ENCODE data around the gene PABPC4L. TPM values are rescaled to one million over a fixed set of nuclear protein-coding genes. Genes with fewer than 3 reads are reported as not detected.

Gene PABPC4L
- total RNA-seq, 2 donors from 2014 or later, result not detected

GRCh38 chr4:134174271-134174670, 27.3 kb downstream of the PABPC4L start:
- DNase-seq (no peak), ATAC-seq (replicated peaks in 1 of 2) (no peak)
- H3K4me3 Mint-ChIP-seq, result no peak overlapping the region
- no peaks in the 10 kb centered on the region for H3K27me3 Mint-ChIP-seq (ENCODE audit: low read depth)
- H3K27ac Mint-ChIP-seq, result no peak overlapping the region
- H3K9me3 Mint-ChIP-seq, result peaks cover 2 to 6% of the 10 kb centered on the region in 2 donors
- H3K36me3 Mint-ChIP-seq (ENCODE audit: insufficient read depth in 2 of 2), result no peaks in the 10 kb centered on the region
- no peaks in the 10 kb centered on the region for H3K4me1 Mint-ChIP-seq (ENCODE audit: low read depth)

GRCh38 chr4:134160211-134160610, 41.4 kb downstream of the PABPC4L start:
- no peak for DNase-seq
- Mint-ChIP-seq H3K27me3 (ENCODE audit: low read depth) (no peaks in the 10 kb centered on the region), H3K4me1 (ENCODE audit: low read depth) (no peaks in the 10 kb centered on the region), H3K4me3 (no peak overlapping the region), H3K36me3 (ENCODE audit: insufficient read depth in 2 of 2) (peaks cover 0 to 3% of the 10 kb centered on the region in 2 donors), H3K9me3 (peaks cover 7 to 13% of the 10 kb centered on the region in 2 donors), H3K27ac (no peak overlapping the region)
- ATAC-seq (replicated peaks in 1 of 2), result no peak

GRCh38 chr4:134154097-134154496, 47.5 kb downstream of the PABPC4L start:
- Mint-ChIP-seq H3K27ac (no peak overlapping the region), H3K4me3 (no peak overlapping the region), H3K9me3 (peaks cover 0 to 5% of the 10 kb centered on the region in 2 donors), H3K4me1 (ENCODE audit: low read depth) (no peaks in the 10 kb centered on the region), H3K36me3 (ENCODE audit: insufficient read depth in 2 of 2) (no peaks in the 10 kb centered on the region), H3K27me3 (ENCODE audit: low read depth) (no peaks in the 10 kb centered on the region)
- DNase-seq, result no peak
- no peak for ATAC-seq (replicated peaks in 1 of 2)

GRCh38 chr4:134147941-134148340, 53.6 kb downstream of the PABPC4L start:
- ATAC-seq (replicated peaks in 1 of 2) (no peak), DNase-seq (no peak)
- Mint-ChIP-seq H3K27me3 (ENCODE audit: low read depth) (no peaks in the 10 kb centered on the region), H3K27ac (no peak overlapping the region), H3K9me3 (peaks cover 1 to 4% of the 10 kb centered on the region in 2 donors), H3K4me1 (ENCODE audit: low read depth) (no peaks in the 10 kb centered on the region), H3K4me3 (no peak overlapping the region), H3K36me3 (ENCODE audit: insufficient read depth in 2 of 2) (no peaks in the 10 kb centered on the region)

Measured in activated T-cell treated with anti-CD3 and anti-CD28 coated beads, Interleukin-2, amount 50 U/mL, for 72 hours (primary cell).